ENCODE data around the gene CDH13.

The CDH13 gene

DNA sequence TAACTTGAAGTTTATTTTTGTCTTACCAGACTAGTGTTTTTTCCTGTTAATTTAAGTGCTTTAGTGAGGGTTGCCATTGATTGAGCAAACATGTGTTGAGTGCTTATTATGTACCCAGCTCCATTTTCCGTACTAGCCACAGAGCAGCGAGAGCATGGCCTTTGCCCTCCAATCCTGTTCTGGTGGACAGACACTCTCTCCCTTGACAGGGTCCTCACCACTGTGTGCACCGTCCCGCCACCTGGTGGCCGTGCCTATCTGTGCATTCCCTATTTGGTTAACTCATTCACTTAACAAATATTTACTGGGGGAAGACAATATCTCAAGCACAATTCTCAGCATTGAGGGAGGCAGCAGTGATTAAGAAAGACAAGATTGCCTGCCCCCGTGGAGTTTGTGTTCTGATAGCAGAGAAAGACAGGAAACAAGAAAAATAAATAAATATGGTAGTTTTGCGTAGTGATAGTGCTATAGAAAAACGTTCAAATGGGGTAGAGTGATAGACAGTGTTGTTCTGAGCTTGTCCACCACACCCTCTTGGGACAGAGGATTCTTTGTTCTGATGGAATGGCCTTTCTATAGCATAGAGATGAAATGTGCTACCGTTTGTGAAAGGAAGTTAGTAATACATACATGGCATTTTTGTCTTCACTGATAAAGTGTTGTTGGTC is 13.0 kb downstream of the CDH13 start:
- TF ChIP-seq, protein P1, sequence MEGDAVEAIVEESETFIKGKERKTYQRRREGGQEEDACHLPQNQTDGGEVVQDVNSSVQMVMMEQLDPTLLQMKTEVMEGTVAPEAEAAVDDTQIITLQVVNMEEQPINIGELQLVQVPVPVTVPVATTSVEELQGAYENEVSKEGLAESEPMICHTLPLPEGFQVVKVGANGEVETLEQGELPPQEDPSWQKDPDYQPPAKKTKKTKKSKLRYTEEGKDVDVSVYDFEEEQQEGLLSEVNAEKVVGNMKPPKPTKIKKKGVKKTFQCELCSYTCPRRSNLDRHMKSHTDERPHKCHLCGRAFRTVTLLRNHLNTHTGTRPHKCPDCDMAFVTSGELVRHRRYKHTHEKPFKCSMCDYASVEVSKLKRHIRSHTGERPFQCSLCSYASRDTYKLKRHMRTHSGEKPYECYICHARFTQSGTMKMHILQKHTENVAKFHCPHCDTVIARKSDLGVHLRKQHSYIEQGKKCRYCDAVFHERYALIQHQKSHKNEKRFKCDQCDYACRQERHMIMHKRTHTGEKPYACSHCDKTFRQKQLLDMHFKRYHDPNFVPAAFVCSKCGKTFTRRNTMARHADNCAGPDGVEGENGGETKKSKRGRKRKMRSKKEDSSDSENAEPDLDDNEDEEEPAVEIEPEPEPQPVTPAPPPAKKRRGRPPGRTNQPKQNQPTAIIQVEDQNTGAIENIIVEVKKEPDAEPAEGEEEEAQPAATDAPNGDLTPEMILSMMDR (conservative IDR thresholded peaks at IDR 0.05) = peak; percentile 89
- no peak for TF ChIP-seq ZFX (IDR thresholded peaks at IDR 0.05)
- no peak overlapping the region for H3K27ac ChIP-seq

DNA sequence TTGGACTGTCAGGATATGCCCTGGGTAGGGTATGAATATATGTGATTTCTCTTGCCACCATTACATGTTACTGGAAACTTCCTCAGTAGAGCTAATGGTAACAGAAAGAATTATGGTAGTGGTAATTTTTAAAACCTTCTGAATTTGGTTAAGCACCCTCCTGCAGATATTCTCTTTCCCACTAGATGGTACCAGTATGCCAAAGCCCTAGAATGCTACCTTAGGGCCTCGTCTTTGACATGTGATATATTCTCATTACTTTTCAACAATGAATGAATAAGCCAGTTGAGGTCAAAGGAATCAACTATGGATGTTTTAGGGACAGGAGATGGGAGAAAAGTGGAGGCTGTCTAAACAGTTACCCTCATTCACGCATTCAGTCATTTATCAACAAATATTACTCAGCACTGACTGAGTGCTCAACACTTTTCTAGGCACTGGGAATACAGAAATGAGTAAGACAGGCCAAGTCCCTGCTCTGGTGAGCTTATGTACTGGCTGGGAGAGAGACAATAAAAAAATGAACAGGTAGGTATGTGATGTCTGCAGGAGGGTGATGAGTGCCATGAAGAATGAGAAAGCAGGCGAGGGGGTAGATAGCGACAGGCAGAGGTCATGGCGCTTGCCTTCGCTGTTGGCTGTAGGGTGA is 14.7 kb downstream of the CDH13 start:
- TF ChIP-seq ZFX (IDR thresholded peaks at IDR 0.05) = no peak
- TF ChIP-seq, protein P1 (conservative IDR thresholded peaks at IDR 0.05) = peak; percentile 13

DNA sequence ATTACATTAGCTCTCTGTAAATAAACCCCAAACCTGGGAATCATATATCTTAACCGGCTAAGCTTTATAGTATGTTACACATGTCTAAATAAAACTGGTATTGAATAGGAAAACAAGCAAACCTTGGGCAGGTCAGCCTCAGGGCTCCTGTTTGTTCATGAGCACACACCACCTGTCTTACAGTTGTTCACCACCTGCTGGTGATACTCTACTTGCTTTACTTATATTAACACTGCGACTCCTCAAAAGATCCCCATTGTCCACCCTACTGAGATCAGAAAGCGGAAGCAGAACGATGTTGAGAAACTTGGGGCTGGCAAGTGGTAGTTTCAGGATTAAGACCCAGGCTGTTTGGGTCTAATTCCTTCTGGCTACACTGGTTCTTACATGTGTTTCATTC is 16.4 kb downstream of the CDH13 start:
- H3K27ac ChIP-seq = no peak overlapping the region
- no peak for TF ChIP-seq ZFX (IDR thresholded peaks at IDR 0.05)
- TF ChIP-seq, protein P1 (conservative IDR thresholded peaks at IDR 0.05) = no peak

More for the DNA sequence above, 14.7 kb downstream of the CDH13 start:
- no peak overlapping the region for H3K27ac ChIP-seq

GRCh38 chr16:82643936-82644630 is 17.3 kb downstream of the CDH13 start:
- no peak overlapping the region for H3K27ac ChIP-seq
- TF ChIP-seq, protein P1 (conservative IDR thresholded peaks at IDR 0.05) = no peak
- TF ChIP-seq ZFX (IDR thresholded peaks at IDR 0.05) = no peak

DNA sequence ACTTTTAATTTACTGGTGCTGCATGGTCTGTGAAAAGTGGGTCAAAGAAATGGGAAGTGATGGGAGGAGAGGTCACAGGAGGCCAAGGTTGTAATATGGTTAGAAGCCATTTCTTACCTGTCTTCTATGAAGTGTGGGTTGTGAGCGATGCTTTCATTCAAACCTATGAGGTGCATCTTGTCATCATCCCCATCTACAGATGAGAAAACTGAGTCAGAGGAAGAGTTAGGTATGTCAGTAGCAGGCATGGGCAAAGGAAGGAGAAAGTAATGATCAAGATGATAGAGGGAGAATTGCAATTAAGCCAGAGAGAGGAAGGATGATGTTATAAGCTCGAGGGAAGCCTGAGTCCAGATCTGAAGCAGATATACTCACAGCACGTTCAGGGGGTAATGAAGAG is 19.7 kb downstream of the CDH13 start:
- TF ChIP-seq ZFX (IDR thresholded peaks at IDR 0.05) = no peak
- TF ChIP-seq, protein P1 (conservative IDR thresholded peaks at IDR 0.05) = no peak
- no peak overlapping the region for H3K27ac ChIP-seq

DNA sequence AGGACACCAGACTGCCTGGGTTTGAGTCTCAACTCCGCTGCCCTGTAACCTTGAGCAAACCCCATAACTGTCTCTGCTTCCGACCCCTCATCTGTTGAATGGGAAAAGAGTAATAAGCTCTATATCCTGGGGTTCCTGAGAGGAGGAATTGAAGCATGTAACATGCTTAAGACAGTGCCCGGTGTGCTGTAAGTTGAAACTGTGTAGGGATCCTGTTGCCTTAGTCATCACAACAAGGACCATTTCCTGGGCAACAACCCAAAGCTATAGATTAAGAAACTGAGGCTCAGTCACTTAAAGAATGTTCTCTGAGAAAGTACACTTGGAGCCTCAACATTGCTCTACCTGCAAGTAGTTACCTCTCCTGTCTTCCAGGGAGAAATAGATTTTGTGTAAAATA is 23.0 kb downstream of the CDH13 start:
- H3K27ac ChIP-seq = no peak overlapping the region
- TF ChIP-seq, protein P1 (conservative IDR thresholded peaks at IDR 0.05) = no peak
- no peak for TF ChIP-seq ZFX (IDR thresholded peaks at IDR 0.05)

- H3K27ac ChIP-seq = no peak overlapping the region
- TF ChIP-seq ZFX (IDR thresholded peaks at IDR 0.05) = no peak
- TF ChIP-seq, protein P1 (conservative IDR thresholded peaks at IDR 0.05) = no peak
These were observed 24.0 kb downstream of the CDH13 start for GRCh38 chr16:82650804-82651203.
